Bronchial epithelial cell (primary cell): ENCODE measurements around the gene GNS. TPM values are rescaled to one million over a fixed set of nuclear protein-coding genes. Genes with fewer than 3 reads are reported as not detected.

Experiments used
- DNase-seq: peaks from one replicate; pipeline ENCODE4 v3.0.0-alpha.2; 2010; ENCODE audit warnings: low read depth
- FAIRE-seq: peaks from 2 replicates; lab custom pipeline; 2011; peaks lifted over from hg19 to GRCh38; lab: Jason Lieb, UNC
- H3K27me3 ChIP-seq: 2 replicates; pipeline ENCODE4 v1.5.1; 2011; ENCODE audit warnings: low read length; ENCODE audit not compliant: control insufficient read depth, insufficient read depth
- H3K36me3 ChIP-seq: 2 replicates; pipeline ENCODE4 v1.5.1; 2011; ENCODE audit warnings: low read length; ENCODE audit not compliant: control insufficient read depth, insufficient read depth
- H3K4me3 ChIP-seq: 2 replicates; pipeline ENCODE4 v1.5.1; 2011; ENCODE audit warnings: mild to moderate bottlenecking, low read depth, low read length, control low read depth
- CTCF ChIP-seq: IDR thresholded peaks from 2 replicates; pipeline ENCODE4 v1.5.1; 2011; ENCODE audit warnings: mild to moderate bottlenecking, moderate library complexity, low read length, control low read depth, inconsistent platforms; ENCODE audit not compliant: insufficient read depth, severe bottlenecking
- total RNA-seq: library from RNA; depleted of rRNA; stranded (reverse); fragments of >200 nt; gene quantifications from 2 replicates; pipeline ENCODE4 v1.2.1, GENCODE V29; 2014

GNS gene
- total RNA-seq, 1 donor from 2014 or later, result 99.0 TPM

GRCh38 chr12:64773386-64773785 lies 14.2 kb upstream of the GNS start:
- no peak for TF ChIP-seq CTCF
- no peak for DNase-seq
- no peak overlapping the region for H3K4me3 ChIP-seq
- no peak for FAIRE-seq
- no peaks in the 10 kb centered on the region for H3K36me3 ChIP-seq
- no peaks in the 10 kb centered on the region for H3K27me3 ChIP-seq

GRCh38 chr12:64767495-64767894 lies 8.3 kb upstream of the GNS start:
- Histone ChIP-seq H3K36me3 (no peaks in the 10 kb centered on the region), H3K4me3 (no peak overlapping the region), H3K27me3 (no peaks in the 10 kb centered on the region)
- FAIRE-seq (no peak), DNase-seq (peak; percentile 88)
- TF ChIP-seq CTCF, result no peak

GRCh38 chr12:64760808-64761573 lies 1.8 kb upstream of the GNS start:
- TF ChIP-seq CTCF, result no peak
- Histone ChIP-seq H3K36me3 (no peaks in the 10 kb centered on the region), H3K27me3 (no peaks in the 10 kb centered on the region), H3K4me3 (no peak overlapping the region)
- FAIRE-seq (no peak), DNase-seq (no peak)

- no peak overlapping the region for H3K4me3 ChIP-seq
- FAIRE-seq (no peak), DNase-seq (no peak)
- peaks cover 3% of the 10 kb centered on the region for H3K36me3 ChIP-seq
- no peaks in the 10 kb centered on the region for H3K27me3 ChIP-seq
- TF ChIP-seq CTCF, result no peak
Observed at GRCh38 chr12:64757771-64758170, 1.4 kb downstream of the GNS start.

GRCh38 chr12:64756376-64756775 lies 2.8 kb downstream of the GNS start:
- H3K27me3 ChIP-seq, result no peaks in the 10 kb centered on the region
- peaks cover 3% of the 10 kb centered on the region for H3K36me3 ChIP-seq
- no peak for TF ChIP-seq CTCF
- DNase-seq (no peak), FAIRE-seq (no peak)
- H3K4me3 ChIP-seq, result no peak overlapping the region

- Histone ChIP-seq H3K27me3 (no peaks in the 10 kb centered on the region), H3K4me3 (no peak overlapping the region), H3K36me3 (peaks cover 6% of the 10 kb centered on the region)
- no peak for TF ChIP-seq CTCF
- FAIRE-seq, result no peak
- no peak for DNase-seq
Observed at GRCh38 chr12:64753427-64753826, 5.8 kb downstream of the GNS start.
